ENCODE measurements around the gene TMED5. TPM values are rescaled to one million over a fixed set of nuclear protein-coding genes. Genes with fewer than 3 reads are reported as not detected.

Gene TMED5
- total and polyA plus RNA-seq, 2 of the 4 experiments (the other 2 are of a cell fraction) = 20.1 to 38.1 TPM

GRCh38 chr1:93142161-93142560 is 38.1 kb downstream of the TMED5 start:
- Histone ChIP-seq H2AFZ (replicated peaks; ENCODE audit: low read length, poor library complexity) (no peak overlapping the region), H3K9ac (ENCODE audit: low read depth, low read length) (no peak overlapping the region), H3K4ac (ENCODE audit: low read depth, low read length) (no peak overlapping the region), H3K27ac (ENCODE audit: insufficient read depth, low read length) (no peak overlapping the region), H2BK15ac (ENCODE audit: low read depth, low read length) (no peak overlapping the region), H4K5ac (ENCODE audit: low read depth, low read length) (no peak overlapping the region), H3K4me3 (ENCODE audit: insufficient read depth, low read depth, low read length) (no peak overlapping the region), H2AK9ac (replicated peaks; ENCODE audit: low read depth, low read length, poor library complexity) (no peak overlapping the region), H3K18ac (ENCODE audit: low read depth, low read length) (no peak overlapping the region), H3K27me3 (ENCODE audit: control insufficient read depth, insufficient read depth, low read length) (no peaks in the 10 kb centered on the region), H4K91ac (ENCODE audit: insufficient read depth, low read depth, low read length) (no peak overlapping the region), H3K36me3 (ENCODE audit: control insufficient read depth, insufficient read depth, low read length) (peaks cover 1% of the 10 kb centered on the region; the same call in 1 of the 2 replicates), H3K23ac (ENCODE audit: low read depth, low read length) (no peak overlapping the region), H3K14ac (replicated peaks; ENCODE audit: low read depth, low read length) (no peak overlapping the region), H3K9me1 (ENCODE audit: insufficient read depth, low read length) (peaks cover 2% of the 10 kb centered on the region; the same call in 1 of the 2 replicates), H3K4me2 (ENCODE audit: low read depth, low read length) (no peak overlapping the region), H2BK120ac (ENCODE audit: low read depth, low read length) (no peak overlapping the region), H3K56ac (ENCODE audit: extremely low read depth, insufficient read depth, low read length) (no peak overlapping the region), H3K79me1 (ENCODE audit: low read depth in 1 of 2, low read length in 2 of 2) (peaks cover 0 to 9% of the 10 kb centered on the region in 2 experiments; a peak in 2 of 4 replicates), H2BK20ac (ENCODE audit: low read depth, low read length) (no peak overlapping the region), H4K8ac (ENCODE audit: low read depth in 2 of 2, low read length in 2 of 2) (no peak overlapping the region), H3K4me1 (ENCODE audit: control insufficient read depth, insufficient read depth, low read length) (no peaks in the 10 kb centered on the region), H2BK5ac (ENCODE audit: low read depth, low read length, poor library complexity, severe bottlenecking) (no peak overlapping the region), H4K20me1 (ENCODE audit: insufficient read depth, low read length) (no peaks in the 10 kb centered on the region), H2AK5ac (ENCODE audit: low read depth, low read length) (no peak overlapping the region), H3K9me3 (ENCODE audit: control insufficient read depth, insufficient read depth, low read length) (no peaks in the 10 kb centered on the region)
- POLR2A ChIA-PET (ENCODE audit: unreplicated experiment) = no interaction called here
- WGBS, 2 experiments (ENCODE audit: extremely low coverage in 2 of 2, insufficient read length in 1 of 2) = 100% methylated on average over 1 of the region's 2 CpGs
- DNase-seq (no peak), ATAC-seq (ENCODE audit: low read depth) (no peak)
- in situ Hi-C loops (cut with MboI; ENCODE audit: low sequenced_read_pairs) (no loop called here), intact Hi-C loops (cut with micrococcal nuclease) (no loop called here), dilution Hi-C loops (cut with HindIII; ENCODE audit: low sequenced_read_pairs, unreplicated experiment) (no loop called here)
- no TSS peak for BruUV-seq (replicated peaks)
- CTCF ChIA-PET = no interaction called here
- TF ChIP-seq FOS (IDR thresholded peaks at IDR 0.05; ENCODE audit: low read depth, low read length) (no peak), CEBPB (IDR thresholded peaks at IDR 0.05; ENCODE audit: low read depth, low read length) (no peak), NFE2L2 (IDR thresholded peaks at IDR 0.05; ENCODE audit: low read depth, low read length) (no peak), SMC3 (IDR thresholded peaks at IDR 0.05; ENCODE audit: low read depth, low read length) (no peak), RAD21 (IDR thresholded peaks at IDR 0.05; ENCODE audit: low read length) (no peak), RFX5 (IDR thresholded peaks at IDR 0.05; ENCODE audit: low read depth, low read length) (no peak), CTCF (conservative IDR thresholded peaks at IDR 0.05; ENCODE audit: low read depth, low read length) (no peak), RCOR1 (IDR thresholded peaks at IDR 0.05; ENCODE audit: insufficient replicate concordance, low read length) (no peak), POLR2A (IDR thresholded peaks at IDR 0.05; ENCODE audit: low read depth, low read length) (no peak)

Measured in IMR-90 (cell line).